ENCODE results near the gene HARS1.
"Not testable (repeated sequence)": the region's sequence is repeated elsewhere in the genome, so short reads cannot be mapped to it uniquely, and the experiment has no call there.

- TF ChIP-seq CTCF, EP300 (IDR thresholded peaks at IDR 0.05): not testable (repeated sequence)
Measured at GRCh38 chr5:140716238-140716637, 25.1 kb upstream of the HARS1 start.
